Epithelial cell of prostate (primary cell): Measurements from ENCODE around the gene SIVA1.

Source experiments
- DNase-seq: peaks from one replicate; pipeline ENCODE4 v3.0.0-alpha.2; 2011; ENCODE audit warnings: low read depth, low spot score
- H3K27ac ChIP-seq: fragments of 450-650 bp; 2 replicates; pipeline ENCODE4 v1.5.1; 2017; ENCODE audit warnings: mild to moderate bottlenecking

SIVA1 gene

DNA sequence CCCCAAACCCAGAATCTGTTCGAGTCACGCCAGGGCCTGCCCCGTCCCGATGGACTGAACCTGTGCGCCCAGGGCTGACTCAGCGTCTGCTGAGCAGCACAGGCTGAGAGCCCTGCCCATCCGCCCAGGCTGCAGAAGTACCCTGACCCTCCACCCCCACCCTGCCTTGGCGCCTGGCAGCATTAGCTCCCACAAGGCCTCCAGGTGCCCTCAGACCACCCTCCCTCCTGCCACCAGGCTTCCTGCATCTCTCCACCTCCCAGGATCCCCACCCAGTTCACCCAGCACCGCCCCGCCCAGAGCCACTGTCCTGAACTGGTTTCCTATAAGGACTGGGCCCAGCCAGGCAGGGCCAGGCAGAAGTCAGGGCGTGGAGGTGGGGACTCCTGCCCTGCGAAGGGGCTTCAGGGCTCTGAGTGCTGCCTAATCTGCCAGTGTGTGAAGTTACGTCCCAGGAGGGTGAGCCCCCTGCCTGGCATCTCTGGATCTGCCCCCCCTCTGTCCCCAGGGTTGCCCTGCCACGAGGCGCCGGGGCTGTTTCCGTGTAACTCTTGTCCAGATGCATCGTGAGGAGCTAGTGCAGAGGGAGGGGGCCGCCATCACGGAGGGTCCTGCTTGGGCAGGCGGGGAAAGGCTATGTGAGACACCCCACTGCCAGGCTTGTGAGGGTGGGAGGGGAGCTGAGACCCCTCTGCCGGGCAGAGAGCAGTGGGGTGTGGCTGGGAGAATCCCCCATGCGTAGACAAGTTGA is 19.8 kb upstream of the SIVA1 start:
- no peak for DNase-seq
- peak overlapping the region; percentile 45 for H3K27ac ChIP-seq

DNA sequence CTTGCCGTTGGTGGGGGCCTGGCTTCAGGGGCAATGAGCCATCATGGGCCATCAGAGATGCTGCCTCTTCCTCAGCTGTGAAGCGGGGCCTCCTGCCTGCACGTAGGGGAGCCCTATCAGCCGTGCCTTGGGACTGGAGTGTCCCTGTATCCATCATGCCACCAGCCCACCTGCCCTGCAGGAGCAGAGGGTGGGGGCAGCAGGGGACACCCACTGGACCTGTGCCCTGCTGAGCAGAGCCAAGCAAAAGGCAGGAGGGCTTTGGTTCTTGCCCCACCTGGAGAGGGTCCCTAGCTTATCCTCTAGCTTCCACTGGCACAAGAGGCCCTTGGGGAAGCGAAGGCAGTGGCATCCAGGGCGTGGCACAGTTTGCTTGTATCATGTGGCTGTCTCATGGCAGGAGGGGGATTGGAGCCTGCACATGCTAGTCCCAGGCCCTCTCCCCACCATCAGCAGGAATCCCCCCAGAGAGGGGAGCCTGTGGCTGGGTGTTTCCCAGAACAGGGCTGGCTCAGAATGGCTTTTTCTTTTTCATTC is 18.8 kb upstream of the SIVA1 start:
- H3K27ac ChIP-seq = no peak overlapping the region
- DNase-seq = no peak

DNA sequence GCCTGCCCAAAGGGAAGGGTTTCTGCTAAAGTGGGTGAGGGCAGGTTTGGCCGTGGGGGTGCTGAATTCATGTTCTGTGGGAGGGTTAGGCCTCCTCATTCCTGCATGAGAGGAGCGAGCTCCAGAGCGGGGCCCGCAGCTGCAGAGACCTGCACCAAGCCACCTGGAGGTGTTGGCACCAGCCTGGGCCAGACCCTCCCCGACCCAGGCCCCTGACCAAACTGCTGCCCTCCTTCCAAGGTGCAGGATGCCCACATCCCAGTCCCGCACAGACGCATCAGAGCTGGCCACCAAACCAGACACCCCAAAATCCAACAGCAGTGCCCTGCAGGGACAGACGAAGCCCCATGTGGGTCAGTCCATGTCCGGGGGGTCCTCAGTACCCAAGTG is 18.4 kb upstream of the SIVA1 start:
- H3K27ac ChIP-seq = no peak overlapping the region
- no peak for DNase-seq

DNA sequence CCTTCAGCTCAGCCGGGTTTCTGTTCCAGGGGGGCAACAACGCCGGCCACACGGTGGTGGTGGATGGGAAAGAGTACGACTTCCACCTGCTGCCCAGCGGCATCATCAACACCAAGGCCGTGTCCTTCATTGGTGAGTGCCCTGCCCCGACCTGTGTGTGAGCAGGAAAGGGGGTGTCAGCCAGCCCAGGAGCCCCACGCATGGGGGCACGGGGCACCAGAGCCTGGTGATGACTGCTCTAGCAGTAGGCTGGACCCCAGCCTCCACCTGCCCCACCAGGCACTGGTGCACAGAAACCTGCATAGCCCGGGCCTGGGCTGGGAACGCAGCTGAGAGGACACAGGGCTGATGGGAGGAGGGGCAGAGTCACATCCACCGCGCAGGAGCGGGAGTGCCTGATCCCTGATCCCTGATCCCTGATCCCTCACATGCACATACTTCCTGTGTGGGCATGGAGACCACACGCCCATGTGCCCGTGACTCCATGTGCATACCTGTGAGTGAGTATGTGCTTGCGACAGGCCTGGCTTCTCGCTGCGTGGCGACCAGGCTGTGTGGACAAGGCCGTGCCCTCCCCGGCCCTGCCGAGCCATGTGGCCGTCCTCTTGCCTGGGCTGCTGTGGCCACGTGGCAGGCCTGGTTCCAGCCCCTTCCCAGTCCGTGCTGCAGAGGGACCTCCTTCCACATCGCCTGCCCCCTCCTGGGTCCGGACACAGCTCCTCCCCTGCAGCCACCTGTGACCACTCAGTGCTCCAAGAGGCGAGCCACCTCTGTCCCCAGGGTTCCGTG is 17.8 kb upstream of the SIVA1 start:
- H3K27ac ChIP-seq = no peak overlapping the region
- no peak for DNase-seq

DNA sequence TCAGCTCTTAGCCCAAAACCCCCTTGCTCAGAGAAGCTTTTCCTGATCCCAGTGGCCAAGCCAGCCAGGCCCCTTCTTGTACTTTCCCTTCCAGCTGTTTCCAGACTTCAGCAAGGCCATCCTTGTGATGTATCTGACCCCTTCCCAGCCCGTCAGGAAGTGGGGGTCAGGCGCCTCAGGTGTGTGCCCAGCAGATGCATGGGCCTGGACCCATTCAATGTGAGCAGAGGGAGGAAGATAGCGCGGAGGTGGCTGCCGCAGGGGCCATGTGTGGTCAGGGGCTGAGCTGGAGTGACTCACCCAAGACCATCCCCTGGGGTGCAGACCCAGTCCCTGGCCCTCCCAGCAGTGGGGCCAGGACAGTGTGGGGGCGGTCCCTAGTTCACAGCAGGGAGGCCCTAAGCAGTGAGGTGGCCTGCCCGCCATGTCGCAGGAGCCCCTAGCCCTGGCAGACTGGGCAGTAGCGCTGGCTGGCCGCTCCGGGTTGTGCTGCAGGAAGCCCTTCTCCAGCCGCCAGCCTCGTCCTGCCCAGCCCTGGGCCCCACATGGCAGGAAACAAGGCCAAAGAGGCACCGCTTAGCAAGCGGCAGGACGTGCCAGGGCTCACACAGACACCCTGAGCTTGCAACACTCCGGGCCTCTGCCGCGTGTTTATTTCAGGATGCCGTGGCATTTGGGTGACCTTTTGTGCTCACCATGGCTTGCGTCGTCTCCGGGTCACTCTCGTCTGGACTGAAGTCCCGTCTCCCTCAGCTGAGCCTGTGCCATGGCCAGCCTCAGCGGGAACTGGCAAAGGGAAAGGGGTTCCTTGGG is 16.9 kb upstream of the SIVA1 start:
- peak overlapping the region; percentile 44 for H3K27ac ChIP-seq
- no peak for DNase-seq

DNA sequence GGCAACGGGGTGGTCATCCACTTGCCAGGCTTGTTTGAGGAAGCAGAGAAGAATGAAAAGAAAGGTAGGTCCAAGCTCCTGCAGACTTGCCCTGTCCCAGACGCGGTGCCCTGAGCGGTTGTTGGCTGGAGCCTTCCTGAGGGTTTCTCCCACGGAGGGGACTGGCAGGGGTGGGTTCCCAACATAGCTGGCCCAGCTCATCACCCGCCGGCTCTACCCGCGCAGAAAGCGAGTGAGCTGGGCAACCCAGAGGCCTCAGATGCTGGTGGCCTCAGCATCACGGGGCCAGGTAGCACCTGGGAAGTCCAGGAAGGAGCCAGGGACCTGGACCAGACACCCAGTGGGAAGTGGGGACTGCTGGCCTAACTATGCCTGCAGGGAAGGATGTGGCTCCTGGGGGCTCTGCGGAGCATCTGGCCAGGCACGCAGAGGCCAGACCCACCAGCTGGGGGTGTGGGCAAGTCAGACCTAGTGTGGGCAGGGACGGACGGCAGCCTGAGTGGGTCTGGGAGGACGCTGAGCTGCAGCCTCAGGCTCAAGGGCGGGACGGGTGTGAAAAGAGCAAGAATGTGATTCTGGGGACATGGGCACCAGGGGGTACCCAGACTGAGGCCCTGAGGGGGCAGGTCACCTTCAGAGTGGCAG is 14.4 kb upstream of the SIVA1 start:
- no peak overlapping the region for H3K27ac ChIP-seq
- DNase-seq = no peak

DNA sequence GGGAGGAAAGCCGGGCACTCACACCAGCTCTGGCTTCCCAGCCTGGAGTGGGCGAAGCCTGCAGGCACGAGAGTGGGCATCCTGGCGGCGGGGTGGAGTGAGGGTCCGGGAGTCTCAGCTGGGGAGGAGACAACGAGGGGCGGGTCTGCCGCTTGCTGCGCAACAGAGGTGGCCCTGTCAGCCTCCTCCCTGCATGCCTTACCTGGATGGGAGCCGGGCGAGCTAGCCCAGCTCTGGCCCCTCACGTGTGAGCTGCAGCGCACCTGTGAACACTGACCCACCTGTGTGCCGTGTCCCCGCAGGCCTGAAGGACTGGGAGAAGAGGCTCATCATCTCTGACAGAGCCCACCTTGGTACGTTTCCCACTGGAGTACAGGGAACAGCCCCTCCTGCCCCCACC is 13.9 kb upstream of the SIVA1 start:
- H3K27ac ChIP-seq = no peak overlapping the region
- DNase-seq = no peak

DNA sequence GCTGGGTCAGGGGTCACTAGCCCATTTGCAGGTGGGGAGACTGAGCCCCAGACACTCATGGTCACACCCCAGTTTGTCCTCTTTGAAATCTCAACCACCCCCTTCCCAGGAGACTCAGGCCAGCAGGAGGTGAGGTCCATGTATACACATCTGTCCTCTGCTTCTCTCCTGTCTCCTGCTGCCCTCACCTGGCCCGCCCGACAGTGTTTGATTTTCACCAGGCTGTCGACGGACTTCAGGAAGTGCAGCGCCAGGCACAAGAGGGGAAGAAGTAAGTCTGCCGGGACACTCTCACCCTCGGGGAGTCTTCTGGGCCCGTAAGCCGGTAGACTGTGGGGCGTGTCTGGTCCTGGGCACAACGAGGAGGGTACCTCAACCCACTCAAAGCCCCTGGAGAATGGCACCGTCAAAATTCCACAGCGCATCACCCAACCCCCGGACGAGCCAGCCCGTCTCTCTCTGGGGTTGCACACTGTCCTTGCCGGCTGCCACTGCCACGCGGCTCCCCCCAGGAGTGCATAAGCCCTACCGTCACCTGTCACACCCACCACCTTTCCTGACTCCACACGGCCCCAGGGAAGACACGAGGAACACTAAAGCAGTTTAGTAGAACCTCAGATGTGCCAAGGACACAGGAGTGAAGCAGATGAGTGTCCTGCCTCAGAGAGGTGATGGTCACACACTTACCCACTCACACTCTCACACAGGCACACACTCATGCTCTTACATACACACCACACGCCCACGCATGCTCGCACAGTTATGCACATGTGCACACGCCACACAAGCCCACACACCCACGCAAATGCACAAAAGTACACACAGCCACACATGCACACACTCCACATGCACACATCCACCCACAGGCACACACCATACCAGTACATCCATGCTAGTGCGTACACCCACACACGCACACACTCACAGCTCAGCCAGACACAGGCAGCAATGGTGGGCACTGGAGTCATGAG is 13.1 kb upstream of the SIVA1 start:
- H3K27ac ChIP-seq = no peak overlapping the region
- no peak for DNase-seq

DNA sequence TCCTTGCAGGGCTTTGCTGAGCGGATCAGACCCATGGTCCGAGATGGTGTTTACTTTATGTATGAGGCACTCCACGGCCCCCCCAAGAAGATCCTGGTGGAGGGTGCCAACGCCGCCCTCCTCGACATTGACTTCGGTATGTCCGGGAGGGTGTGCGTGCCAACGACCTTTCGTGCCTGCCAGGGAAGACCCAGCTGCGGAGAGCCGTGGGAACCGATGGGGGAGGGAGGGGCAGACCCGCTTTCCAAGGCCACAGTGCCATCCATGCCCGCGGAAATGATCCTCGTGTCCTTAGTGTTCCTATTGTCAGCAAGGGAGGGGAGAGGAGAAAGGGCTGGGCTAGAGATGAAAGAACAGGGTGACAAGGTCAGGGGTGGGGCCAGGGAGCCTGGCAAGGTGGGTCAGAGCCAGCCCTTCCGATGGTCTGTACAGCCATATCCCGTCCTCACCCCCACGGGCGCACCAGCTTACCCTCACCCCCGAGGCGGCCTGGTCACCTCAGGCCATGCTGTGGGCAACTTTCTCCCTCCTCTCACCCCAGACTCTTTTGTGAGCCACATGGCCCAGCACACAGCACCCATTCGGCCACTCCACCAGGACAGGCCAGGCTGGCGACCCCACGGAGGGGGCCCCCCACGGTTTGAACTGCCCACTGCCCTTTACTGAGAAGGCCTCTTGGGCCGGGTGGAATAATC is 11.7 kb upstream of the SIVA1 start:
- no peak overlapping the region for H3K27ac ChIP-seq
- DNase-seq = no peak

DNA sequence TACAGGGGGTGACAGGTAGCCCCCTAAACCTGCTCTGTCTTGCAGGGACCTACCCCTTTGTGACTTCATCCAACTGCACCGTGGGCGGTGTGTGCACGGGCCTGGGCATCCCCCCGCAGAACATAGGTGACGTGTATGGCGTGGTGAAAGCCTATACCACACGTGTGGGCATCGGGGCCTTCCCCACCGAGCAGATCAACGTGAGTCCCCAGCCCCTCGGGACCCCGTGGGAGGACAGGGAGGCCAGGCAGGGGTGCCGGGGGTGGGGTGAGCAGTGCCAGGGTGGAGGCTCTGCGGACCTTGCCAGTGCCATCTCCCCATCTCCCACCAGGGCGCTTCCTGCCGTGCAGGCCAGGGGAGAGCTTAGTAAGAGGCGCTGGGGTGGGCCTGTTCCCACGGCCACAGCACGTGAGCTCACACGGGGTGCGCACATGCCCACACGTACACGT is 11.1 kb upstream of the SIVA1 start:
- no peak for DNase-seq
- no peak overlapping the region for H3K27ac ChIP-seq

DNA sequence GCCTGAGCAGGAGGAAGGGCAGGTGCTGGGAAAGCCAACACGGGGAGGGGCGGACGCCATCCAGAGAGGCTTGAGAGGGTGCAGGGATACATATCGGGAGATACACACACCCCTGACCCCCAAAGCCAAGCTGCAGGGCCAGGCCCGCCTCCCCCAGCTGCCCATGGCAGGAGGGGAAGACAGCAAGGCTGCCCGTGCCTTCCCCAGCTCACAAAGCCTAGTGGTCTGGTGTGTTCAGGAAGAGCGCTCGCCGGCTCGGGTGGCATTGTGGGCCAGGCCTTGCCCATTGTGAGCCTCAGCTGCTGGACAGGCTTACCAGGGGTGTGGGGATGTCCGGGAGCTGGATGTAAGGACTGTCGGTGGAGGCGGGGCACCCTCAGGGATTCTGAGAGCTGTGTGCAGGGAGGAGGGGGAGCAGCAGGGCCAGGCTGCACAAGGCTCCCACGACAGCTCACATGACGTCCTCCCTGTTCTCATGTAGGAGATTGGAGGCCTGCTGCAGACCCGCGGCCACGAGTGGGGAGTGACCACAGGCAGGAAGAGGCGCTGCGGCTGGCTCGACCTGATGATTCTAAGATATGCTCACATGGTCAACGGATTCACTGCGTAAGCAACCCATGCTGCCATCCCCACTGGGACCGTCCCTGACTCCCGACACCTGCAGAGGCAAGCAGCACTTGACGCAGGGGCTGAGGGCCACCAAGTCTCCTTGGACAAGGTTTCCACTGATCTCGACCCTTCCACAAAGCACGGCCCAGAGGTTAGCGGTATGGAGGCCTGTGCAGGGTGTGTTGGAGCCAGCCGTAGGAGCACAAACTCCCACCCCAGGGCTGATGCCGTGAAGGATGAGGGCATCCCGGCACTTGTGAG is 10.1 kb upstream of the SIVA1 start:
- no peak for DNase-seq
- no peak overlapping the region for H3K27ac ChIP-seq

DNA sequence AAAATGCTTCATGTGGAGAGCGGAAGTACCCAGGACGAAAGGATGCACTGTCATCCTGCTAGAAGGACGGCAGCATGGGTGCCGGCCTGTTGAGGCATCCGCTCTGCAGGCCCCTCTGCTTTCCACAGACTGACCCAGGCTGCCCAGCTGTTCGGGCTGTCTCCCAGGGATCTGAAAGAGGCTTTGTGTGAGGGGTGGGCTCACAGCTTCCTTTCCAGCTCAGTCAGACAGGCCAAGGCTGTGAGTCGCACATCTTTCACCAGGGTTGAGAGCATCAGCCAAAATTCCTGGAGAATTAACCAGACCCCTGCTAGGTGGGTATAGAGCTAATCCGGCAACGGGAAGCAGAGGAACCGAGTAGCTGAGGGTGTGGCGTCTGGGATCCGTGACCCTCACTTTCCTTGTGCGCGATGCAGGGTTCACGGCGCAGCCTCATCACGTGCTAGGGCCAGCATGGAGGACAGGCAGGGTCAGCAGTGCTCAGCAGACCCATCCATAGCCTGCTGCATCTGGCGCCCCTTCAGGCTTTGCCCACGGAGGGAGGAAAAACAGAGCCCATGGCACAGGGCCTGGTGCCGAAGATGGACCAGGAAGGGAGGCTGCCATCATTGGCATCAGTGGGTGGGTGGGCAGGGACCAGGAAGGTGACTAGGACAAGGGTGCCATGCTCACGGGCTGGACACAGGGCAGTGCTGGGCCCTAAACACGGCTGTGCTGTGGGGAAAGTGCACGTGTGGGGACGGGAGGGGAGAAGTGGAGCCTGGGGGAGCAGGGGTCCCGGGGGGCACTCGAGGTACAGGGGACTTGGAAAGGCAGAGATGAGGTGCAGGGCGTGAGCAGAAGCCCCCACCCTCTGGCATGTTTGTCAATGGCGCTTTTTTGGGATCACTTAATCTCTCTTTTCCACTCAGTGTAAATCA is 9.2 kb upstream of the SIVA1 start:
- DNase-seq = no peak
- no peak overlapping the region for H3K27ac ChIP-seq

DNA sequence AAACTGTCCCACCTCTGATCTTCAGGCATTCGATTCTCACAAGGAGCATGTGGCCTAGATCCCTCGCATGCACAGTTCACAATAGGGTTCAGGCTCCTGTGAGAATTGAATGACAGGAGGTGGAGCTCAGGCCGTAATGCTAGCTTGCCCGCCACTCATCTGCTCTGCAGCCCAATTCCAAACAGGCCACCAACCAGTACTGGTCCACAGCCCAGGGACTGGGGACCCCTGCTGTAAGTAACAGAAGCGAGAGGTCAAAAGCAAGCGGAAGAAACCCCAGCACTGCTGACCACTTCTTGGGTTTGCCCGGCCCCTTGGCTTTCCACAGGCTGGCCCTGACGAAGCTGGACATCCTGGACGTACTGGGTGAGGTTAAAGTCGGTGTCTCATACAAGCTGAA is 8.5 kb upstream of the SIVA1 start:
- no peak for DNase-seq

DNA sequence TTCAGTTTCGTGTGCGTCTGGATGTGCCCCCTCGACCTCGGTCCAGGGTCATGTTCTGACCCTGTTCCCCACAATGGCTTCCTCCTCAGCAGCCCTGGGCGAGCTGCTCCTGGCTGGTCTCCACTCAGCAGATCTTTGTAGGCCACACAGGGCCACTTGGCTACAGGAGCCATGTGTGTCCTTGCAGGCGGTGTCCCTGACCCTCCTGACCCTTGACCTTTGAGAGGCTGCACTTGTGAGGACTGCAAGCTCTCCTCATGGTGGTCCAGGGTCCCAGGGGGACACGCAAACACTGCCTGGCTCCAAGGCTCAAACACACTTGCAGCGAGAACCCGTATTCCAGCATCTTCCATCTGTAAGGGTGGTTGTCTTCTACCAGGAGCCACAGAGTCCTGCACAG is 7.5 kb upstream of the SIVA1 start:
- no peak for DNase-seq
- no peak overlapping the region for H3K27ac ChIP-seq

More for the DNA sequence above, 8.5 kb upstream of the SIVA1 start:
- H3K27ac ChIP-seq = no peak overlapping the region

DNA sequence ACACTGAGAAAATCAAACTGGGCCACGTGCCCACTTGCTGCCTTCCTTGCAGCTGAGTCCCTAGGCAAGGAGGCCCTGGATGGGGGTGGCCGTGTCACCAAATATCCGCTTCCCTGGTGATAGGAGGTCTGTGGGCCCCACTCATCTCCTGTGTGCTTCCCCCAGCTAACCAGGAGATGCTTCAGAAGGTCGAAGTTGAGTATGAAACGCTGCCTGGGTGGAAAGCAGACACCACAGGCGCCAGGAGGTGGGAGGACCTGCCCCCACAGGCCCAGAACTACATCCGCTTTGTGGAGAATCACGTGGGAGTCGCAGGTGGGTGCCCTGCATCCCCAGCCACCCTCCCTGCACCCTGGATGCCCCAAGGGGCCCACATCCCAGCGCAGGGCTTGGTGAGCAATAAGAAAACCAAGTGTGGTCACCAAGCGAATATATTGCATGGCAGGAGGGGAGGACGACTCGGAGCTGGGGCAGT is 6.8 kb upstream of the SIVA1 start:
- H3K27ac ChIP-seq = peak overlapping the region; percentile 88
- DNase-seq = no peak

DNA sequence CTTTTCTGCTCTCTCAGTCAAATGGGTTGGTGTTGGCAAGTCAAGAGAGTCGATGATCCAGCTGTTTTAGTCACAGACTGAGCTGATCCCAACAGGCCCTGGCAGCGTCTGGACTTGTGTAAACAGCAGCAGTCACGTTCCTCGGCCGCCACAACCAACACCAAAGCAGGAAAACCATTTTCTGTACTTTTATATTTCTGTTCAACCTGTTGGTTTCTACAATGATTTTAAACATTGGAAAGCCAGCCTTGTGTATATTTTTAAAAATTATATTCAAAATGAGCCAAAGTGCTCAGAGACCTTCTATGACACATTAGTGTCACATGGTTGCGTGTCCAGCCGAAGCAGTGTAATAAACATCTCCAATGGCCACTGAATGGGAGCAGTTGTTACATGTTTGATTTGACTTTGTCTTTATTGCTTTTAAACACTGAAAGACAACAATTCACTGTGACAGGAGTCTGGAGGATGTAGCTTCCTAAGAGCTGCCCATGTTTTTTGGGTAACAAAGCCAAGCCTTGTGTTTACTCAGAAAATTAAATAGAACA is 5.9 kb upstream of the SIVA1 start:
- DNase-seq = peak; percentile 69
- H3K27ac ChIP-seq = peak overlapping the region; percentile 88
